AG09309 (cell line): ENCODE results near the gene GFPT2.

Experiments used
- DNase-seq: peaks from one replicate; pipeline ENCODE4 v3.0.0-alpha.2; 2010; ENCODE audit warnings: low read depth
- H3K4me3 ChIP-seq: 2 replicates; pipeline ENCODE4 v1.5.1; 2011; ENCODE audit warnings: mild to moderate bottlenecking, low read depth, low read length, moderate library complexity; ENCODE audit not compliant: control insufficient read depth
- TF ChIP-seq, protein P1 (sequence below): IDR thresholded peaks from 2 replicates; pipeline ENCODE4 v1.5.1; 2011; ENCODE audit warnings: mild to moderate bottlenecking, low read depth, low read length, inconsistent platforms; ENCODE audit not compliant: insufficient read depth, control insufficient read depth; ENCODE audit errors: missing control alignments

The GFPT2 gene

DNA sequence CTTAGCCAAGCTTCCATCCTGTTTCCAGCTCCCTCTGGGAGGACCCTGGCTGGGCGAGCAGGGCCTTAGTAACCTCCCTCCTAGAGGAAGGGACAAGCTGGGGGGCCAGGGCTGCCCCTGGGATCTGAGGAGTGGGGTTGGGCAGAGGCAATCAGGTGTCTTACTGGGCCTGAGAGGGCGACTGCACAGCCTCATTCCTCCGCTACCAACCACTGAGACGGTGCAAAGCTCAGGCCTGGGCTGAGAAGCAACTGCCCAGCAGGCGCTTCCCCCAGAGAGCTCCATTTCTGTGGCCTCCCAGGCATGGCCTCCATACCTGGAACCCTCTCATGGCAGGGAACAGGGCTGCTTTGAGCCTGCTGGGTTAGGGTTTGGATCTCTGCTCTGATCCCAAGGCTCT, 18.8 kb upstream of the GFPT2 start:
- TF ChIP-seq, protein P1, sequence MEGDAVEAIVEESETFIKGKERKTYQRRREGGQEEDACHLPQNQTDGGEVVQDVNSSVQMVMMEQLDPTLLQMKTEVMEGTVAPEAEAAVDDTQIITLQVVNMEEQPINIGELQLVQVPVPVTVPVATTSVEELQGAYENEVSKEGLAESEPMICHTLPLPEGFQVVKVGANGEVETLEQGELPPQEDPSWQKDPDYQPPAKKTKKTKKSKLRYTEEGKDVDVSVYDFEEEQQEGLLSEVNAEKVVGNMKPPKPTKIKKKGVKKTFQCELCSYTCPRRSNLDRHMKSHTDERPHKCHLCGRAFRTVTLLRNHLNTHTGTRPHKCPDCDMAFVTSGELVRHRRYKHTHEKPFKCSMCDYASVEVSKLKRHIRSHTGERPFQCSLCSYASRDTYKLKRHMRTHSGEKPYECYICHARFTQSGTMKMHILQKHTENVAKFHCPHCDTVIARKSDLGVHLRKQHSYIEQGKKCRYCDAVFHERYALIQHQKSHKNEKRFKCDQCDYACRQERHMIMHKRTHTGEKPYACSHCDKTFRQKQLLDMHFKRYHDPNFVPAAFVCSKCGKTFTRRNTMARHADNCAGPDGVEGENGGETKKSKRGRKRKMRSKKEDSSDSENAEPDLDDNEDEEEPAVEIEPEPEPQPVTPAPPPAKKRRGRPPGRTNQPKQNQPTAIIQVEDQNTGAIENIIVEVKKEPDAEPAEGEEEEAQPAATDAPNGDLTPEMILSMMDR = no peak
- no peak for DNase-seq
- no peak overlapping the region for H3K4me3 ChIP-seq

DNA sequence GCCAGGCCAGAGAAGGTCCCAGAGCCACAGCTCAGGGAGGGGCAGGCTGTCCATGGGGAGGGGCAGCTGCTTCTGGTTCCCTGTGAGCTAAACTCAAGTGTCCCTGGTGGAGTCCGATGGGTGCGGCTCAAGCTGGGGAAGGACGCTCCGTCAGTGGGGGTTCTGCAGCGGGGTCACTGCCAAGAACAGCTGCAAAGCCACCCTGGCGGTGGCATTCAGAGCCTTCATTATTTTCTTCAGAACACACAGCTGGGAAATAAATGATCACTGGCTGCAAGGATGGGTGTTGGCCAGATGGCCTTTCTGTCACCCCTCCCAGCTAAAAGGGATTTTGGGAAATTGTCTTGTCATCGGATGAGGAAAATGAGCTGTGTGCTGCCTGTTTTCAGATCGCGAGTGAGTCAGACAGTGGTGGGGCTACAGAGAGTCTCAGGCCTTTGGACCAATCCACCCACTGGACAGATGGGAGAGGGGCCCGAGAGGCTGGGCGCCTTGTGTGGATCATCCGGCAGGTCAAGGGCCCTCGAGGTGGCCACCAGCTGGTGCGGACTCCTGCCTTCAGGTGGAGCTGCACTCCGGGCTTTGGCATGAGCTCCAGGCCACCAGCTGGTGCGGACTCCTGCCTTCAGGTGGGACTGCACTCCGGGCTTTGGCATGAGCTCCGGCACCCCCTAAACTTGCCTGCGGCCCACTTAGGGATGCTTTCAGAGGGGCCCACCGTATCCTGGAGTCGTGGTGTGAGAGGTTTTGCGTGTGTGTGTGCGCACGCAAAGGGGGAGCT, 17.9 kb upstream of the GFPT2 start:
- H3K4me3 ChIP-seq = no peak overlapping the region
- no peak for DNase-seq
- TF ChIP-seq, protein P1 = no peak

DNA sequence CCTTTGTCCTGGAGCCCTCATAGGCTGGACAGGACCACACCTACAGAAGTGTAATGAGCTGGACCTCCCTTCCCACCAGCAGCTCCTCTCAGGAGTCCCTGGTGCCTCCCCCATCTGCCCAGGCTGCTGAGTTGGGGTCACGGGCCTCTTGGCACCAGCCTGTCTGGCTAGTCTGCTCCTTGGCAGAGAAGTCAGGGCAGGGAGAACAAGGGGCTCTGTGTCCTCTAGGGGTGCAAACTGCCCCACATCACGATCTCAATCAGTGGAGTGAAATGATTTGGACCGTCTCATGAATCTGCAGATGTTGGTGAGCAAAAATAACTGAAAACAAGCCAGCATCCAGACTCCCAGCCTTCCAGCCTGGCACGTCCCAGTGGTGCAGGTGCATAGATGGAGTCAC, 14.9 kb upstream of the GFPT2 start:
- no peak for DNase-seq
- H3K4me3 ChIP-seq = no peak overlapping the region

DNA sequence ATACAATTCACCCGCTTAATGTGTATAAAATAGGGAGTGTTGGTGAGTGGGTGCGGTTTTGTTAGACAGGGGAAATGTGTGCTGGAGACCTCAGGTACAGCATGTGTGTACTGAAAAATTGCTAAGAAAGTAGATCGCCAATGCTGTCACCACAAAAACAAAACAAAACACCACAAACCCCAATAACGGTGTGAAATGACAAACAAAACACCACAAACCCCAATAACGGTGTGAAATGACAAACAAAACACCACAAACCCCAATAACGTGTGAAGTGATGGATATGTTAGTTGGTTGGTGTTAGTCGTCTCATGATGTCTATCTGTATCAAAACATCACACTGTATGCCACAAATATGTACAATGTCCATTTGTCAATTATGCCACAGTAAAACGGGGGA, 14.2 kb upstream of the GFPT2 start:
- DNase-seq = no peak
- no peak overlapping the region for H3K4me3 ChIP-seq
- TF ChIP-seq, protein P1 = no peak

More for the DNA sequence above, 14.9 kb upstream of the GFPT2 start:
- TF ChIP-seq, protein P1 = no peak

DNA sequence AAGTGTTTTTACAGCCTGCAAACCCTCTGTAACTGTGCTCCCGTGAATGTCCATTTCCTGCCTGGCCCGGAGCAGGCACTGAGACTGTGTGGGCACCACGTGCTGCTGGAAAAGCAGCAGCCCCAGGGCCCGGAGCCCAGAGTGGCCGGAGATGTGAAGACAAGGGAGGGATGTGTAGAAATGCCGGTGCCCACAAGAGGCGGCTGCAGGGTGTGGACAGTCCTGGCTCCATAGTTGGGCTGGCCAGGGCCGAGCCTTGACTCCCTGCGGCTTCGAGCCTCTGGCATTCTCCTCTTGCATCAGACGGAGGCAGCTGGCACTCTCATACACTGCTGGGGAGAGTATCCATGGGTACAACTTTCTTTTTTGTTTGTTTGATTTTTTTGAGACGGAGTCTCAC, 13.2 kb upstream of the GFPT2 start:
- peak; percentile 21 for DNase-seq
- TF ChIP-seq, protein P1 = no peak

DNA sequence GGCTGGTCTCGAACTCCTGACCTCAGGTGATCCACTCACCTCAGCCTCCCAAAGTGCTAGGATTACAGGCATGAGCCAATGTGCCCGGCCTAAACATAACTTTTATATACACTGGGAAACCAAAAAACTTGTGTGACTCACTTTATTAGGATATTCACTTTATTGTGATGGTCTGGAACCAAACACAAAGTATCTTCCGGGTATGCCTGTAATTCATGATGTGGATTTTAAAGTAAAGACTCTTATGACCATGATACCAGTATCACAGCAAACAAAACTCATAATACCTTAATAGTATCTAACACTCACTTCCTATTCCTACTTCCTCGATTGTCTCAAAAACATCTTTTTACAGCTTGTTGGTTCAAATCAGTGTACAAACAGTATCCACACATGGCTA, 12.7 kb upstream of the GFPT2 start:
- no peak for DNase-seq
- no peak overlapping the region for H3K4me3 ChIP-seq
- TF ChIP-seq, protein P1 = no peak

More for the DNA sequence above, 13.2 kb upstream of the GFPT2 start:
- no peak overlapping the region for H3K4me3 ChIP-seq
